Measurements from ENCODE around the gene DNASE1L3. TPM values are rescaled to one million over a fixed set of nuclear protein-coding genes. Genes with fewer than 3 reads are reported as not detected.

DNASE1L3 gene
- total and polyA plus RNA-seq, 2 of the 8 experiments (the other 6 are each of a cell fraction or from before 2014, with no cell fraction given) = not detected

- TF ChIP-seq, protein P1, sequence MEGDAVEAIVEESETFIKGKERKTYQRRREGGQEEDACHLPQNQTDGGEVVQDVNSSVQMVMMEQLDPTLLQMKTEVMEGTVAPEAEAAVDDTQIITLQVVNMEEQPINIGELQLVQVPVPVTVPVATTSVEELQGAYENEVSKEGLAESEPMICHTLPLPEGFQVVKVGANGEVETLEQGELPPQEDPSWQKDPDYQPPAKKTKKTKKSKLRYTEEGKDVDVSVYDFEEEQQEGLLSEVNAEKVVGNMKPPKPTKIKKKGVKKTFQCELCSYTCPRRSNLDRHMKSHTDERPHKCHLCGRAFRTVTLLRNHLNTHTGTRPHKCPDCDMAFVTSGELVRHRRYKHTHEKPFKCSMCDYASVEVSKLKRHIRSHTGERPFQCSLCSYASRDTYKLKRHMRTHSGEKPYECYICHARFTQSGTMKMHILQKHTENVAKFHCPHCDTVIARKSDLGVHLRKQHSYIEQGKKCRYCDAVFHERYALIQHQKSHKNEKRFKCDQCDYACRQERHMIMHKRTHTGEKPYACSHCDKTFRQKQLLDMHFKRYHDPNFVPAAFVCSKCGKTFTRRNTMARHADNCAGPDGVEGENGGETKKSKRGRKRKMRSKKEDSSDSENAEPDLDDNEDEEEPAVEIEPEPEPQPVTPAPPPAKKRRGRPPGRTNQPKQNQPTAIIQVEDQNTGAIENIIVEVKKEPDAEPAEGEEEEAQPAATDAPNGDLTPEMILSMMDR (IDR thresholded peaks at IDR 0.05; ENCODE audit: control extremely low read depth in 1 of 3, insufficient read depth in 1 of 3, low read depth in 1 of 3, low read length in 3 of 3) = no peak
- TF ChIP-seq CTBP2 (IDR thresholded peaks at IDR 0.05; ENCODE audit: borderline replicate concordance, insufficient read depth, insufficient read length, low read length) = no peak
- no peak for TF ChIP-seq RXRA (IDR thresholded peaks at IDR 0.05; ENCODE audit: insufficient read depth, low read depth, low read length)
- no peak for TF ChIP-seq CHD2 (IDR thresholded peaks at IDR 0.05; ENCODE audit: low read length)
- TF ChIP-seq CBX5 (IDR thresholded peaks at IDR 0.05; ENCODE audit: low read depth, low read length) = no peak
- no peak for TF ChIP-seq SIX5 (IDR thresholded peaks at IDR 0.05; ENCODE audit: low read depth, low read length)
- TF ChIP-seq SIN3A (conservative IDR thresholded peaks at IDR 0.05 in 1 of 2, IDR thresholded peaks at IDR 0.05 in 1 of 2; ENCODE audit: low read depth in 1 of 2, low read length in 2 of 2) = no peak
Observed at GRCh38 chr3:58155838-58156237, 54.9 kb downstream of the DNASE1L3 start (continued).

All from H1 (cell line).